WERI-Rb-1 (cell line): ENCODE results near the gene FMOD.

Source experiments
- DNase-seq: peaks from one replicate; pipeline ENCODE4 v3.0.0-alpha.2; 2020
- H3K27ac ChIP-seq: fragments of 250-450 bp; sonication (Bioruptor Pico); 2 replicates; pipeline ENCODE4 v1.5.1; 2020; ENCODE audit warnings: mild to moderate bottlenecking, moderate library complexity
- H3K27me3 ChIP-seq: fragments of 250-450 bp; sonication (Bioruptor Pico); 2 replicates; pipeline ENCODE4 v1.5.1; 2021; ENCODE audit warnings: mild to moderate bottlenecking, low read depth, moderate library complexity; ENCODE audit not compliant: insufficient read depth, severe bottlenecking
- H3K36me3 ChIP-seq: fragments of 250-450 bp; sonication (Bioruptor Pico); 2 replicates; pipeline ENCODE4 v1.5.1; 2020; ENCODE audit warnings: mild to moderate bottlenecking, moderate library complexity
- H3K4me3 ChIP-seq: 2 replicates; pipeline ENCODE4 v1.5.1; 2011; ENCODE audit warnings: low read depth, mild to moderate bottlenecking, control low read depth, low read length
- H3K9me3 ChIP-seq: fragments of 250-450 bp; sonication (Bioruptor Pico); 2 replicates; pipeline ENCODE4 v1.5.1; 2021; ENCODE audit warnings: mild to moderate bottlenecking, moderate library complexity; ENCODE audit not compliant: severe bottlenecking
- CTCF ChIP-seq: IDR thresholded peaks from 2 replicates; pipeline ENCODE4 v1.5.1; 2011; ENCODE audit warnings: low read depth, mild to moderate bottlenecking, control low read depth, inconsistent platforms, low read length

FMOD gene

GRCh38 chr1:203308328-203308922, 42.5 kb downstream of the FMOD start:
- peak overlapping the region; percentile 9 for H3K4me3 ChIP-seq
- no peak overlapping the region for H3K27ac ChIP-seq
- no peak for TF ChIP-seq CTCF
- H3K9me3 ChIP-seq: no peaks in the 10 kb centered on the region
- DNase-seq: no peak
- H3K27me3 ChIP-seq: no peaks in the 10 kb centered on the region
- H3K36me3 ChIP-seq: peaks cover 57% of the 10 kb centered on the region

- Histone ChIP-seq H3K27me3 (no peaks in the 10 kb centered on the region), H3K4me3 (peak overlapping the region; percentile 9), H3K27ac (no peak overlapping the region; the same call in none of the 2 replicates), H3K36me3 (peaks cover 57% of the 10 kb centered on the region), H3K9me3 (no peaks in the 10 kb centered on the region)
- no peak for DNase-seq
- TF ChIP-seq CTCF: no peak
These were observed 43.2 kb downstream of the FMOD start for GRCh38 chr1:203307641-203308126.

GRCh38 chr1:203306965-203307541, 43.9 kb downstream of the FMOD start:
- H3K4me3 ChIP-seq: peak overlapping the region; percentile 85
- no peaks in the 10 kb centered on the region for H3K9me3 ChIP-seq
- peak; percentile 14; the same call in 1 of the 2 replicates for TF ChIP-seq CTCF
- no peak for DNase-seq
- peaks cover 57% of the 10 kb centered on the region for H3K36me3 ChIP-seq
- H3K27me3 ChIP-seq: no peaks in the 10 kb centered on the region
- peak overlapping the region; percentile 86; the same call in 1 of the 2 replicates for H3K27ac ChIP-seq

DNA sequence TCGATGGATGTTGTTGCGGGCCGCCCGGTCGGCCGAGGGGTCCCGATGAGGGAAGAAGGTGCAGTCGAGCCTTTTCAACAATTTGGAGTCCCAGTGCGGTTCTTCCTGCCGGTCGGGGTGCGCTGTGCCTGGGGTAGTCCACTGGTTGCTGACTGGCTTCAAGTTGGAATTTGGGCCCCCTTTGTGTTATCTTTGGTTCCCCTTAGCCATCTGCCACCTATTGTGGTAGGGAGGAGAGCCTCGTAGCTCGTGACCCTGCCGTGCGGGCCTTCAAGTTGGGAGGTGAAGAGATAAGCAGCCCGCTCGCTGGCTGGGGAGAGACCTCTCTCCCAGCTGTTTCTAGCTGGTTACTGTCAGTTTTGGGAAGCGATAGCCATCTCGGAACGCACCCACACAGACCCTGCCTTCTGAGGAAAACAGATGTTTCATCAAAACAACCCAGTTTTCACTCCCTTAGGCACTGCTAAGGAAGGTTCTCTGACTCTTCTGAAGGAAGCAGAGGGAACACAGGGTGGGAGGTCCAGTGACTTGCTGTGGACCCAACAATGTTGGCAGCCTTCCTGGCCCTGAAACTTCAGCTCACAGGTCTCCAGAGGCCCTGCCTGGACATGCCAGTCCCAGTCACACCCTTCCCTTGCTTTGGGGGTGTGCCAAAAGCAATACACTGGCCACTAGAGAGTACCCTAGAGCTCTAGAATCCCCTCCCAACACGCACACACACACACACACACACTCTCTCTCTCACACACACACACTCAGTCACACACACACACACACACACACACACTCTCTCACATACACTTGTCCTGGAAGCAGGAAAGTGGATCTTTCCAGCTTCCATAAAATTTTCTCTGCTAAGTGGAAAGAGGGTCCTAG, 44.6 kb downstream of the FMOD start:
- peak; percentile 77 for DNase-seq
- H3K27ac ChIP-seq: peak overlapping the region; percentile 86
- H3K36me3 ChIP-seq: peaks cover 57% of the 10 kb centered on the region
- no peaks in the 10 kb centered on the region for H3K9me3 ChIP-seq
- TF ChIP-seq CTCF: peak; percentile 57
- H3K4me3 ChIP-seq: peak overlapping the region; percentile 85
- no peaks in the 10 kb centered on the region for H3K27me3 ChIP-seq

DNA sequence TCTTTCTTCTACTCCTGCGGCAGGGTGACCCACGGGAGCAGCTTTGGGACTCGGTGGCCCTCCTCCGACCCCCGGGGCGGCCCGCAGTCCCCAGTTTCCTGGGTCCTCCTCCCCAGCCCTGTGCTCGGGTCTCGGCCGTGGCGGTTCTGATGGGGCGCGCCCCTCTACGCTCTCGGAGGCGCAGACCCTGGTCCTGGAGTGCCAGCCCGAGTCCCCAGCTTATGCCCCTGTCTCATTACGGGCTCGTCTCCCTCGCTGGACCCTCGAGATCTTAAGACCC, 45.2 kb downstream of the FMOD start:
- peaks cover 53% of the 10 kb centered on the region for H3K36me3 ChIP-seq
- H3K27me3 ChIP-seq: no peaks in the 10 kb centered on the region
- no peaks in the 10 kb centered on the region for H3K9me3 ChIP-seq
- no peak for TF ChIP-seq CTCF
- peak overlapping the region; percentile 86 for H3K27ac ChIP-seq
- H3K4me3 ChIP-seq: peak overlapping the region; percentile 85
- DNase-seq: no peak
